ENCODE data around the gene GDA. TPM values are rescaled to one million over a fixed set of nuclear protein-coding genes. Genes with fewer than 3 reads are reported as not detected.

GDA gene
- total RNA-seq, 1 donor from 2014 or later, result 2.7 TPM

GRCh38 chr9:72165326-72165725, 16.1 kb downstream of the GDA start:
- H4K20me1 ChIP-seq (ENCODE audit: low read depth), result no peaks in the 10 kb centered on the region
- Mint-ChIP-seq H3K4me1 (peaks cover 2% of the 10 kb centered on the region), H3K27me3 (ENCODE audit: insufficient read depth, low read depth) (peaks cover 2% of the 10 kb centered on the region), H3K4me3 (no peak overlapping the region), H3K9me3 (peaks cover 1% of the 10 kb centered on the region), H3K36me3 (no peaks in the 10 kb centered on the region), H3K27ac (no peak overlapping the region)
- no peaks in the 10 kb centered on the region for H3K36me3 ChIP-seq
- H3F3A ChIP-seq (ENCODE audit: low read depth), result no peaks in the 10 kb centered on the region
- H3K27me3 ChIP-seq, result no peaks in the 10 kb centered on the region
- H3K9me3 ChIP-seq (ENCODE audit: low read depth), result no peaks in the 10 kb centered on the region
- no peaks in the 10 kb centered on the region for H3K79me2 ChIP-seq (ENCODE audit: low read depth)
- TF ChIP-seq EZH2 (IDR thresholded peaks at IDR 0.05) (no peak), EZH2phosphoT487 (IDR thresholded peaks at IDR 0.05) (no peak)
- TF ChIP-seq, protein P1, sequence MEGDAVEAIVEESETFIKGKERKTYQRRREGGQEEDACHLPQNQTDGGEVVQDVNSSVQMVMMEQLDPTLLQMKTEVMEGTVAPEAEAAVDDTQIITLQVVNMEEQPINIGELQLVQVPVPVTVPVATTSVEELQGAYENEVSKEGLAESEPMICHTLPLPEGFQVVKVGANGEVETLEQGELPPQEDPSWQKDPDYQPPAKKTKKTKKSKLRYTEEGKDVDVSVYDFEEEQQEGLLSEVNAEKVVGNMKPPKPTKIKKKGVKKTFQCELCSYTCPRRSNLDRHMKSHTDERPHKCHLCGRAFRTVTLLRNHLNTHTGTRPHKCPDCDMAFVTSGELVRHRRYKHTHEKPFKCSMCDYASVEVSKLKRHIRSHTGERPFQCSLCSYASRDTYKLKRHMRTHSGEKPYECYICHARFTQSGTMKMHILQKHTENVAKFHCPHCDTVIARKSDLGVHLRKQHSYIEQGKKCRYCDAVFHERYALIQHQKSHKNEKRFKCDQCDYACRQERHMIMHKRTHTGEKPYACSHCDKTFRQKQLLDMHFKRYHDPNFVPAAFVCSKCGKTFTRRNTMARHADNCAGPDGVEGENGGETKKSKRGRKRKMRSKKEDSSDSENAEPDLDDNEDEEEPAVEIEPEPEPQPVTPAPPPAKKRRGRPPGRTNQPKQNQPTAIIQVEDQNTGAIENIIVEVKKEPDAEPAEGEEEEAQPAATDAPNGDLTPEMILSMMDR (IDR thresholded peaks at IDR 0.05), result no peak
- peaks cover 9% of the 10 kb centered on the region for H3K4me1 ChIP-seq
- DNase-seq (ENCODE audit: low spot score), result no peak
- H3K27ac ChIP-seq, result no peak overlapping the region
- H3K4me2 ChIP-seq, result no peak overlapping the region
- H3K9ac ChIP-seq, result no peak overlapping the region
- H3K4me3 ChIP-seq, result no peak overlapping the region
- no peak overlapping the region for H2AFZ ChIP-seq (replicated peaks)

- Histone ChIP-seq H3K27me3 (no peaks in the 10 kb centered on the region), H3K9me3 (ENCODE audit: low read depth) (no peaks in the 10 kb centered on the region), H2AFZ (replicated peaks) (no peak overlapping the region), H4K20me1 (ENCODE audit: low read depth) (no peaks in the 10 kb centered on the region), H3K79me2 (ENCODE audit: low read depth) (no peaks in the 10 kb centered on the region), H3K4me1 (peaks cover 9% of the 10 kb centered on the region), H3K4me3 (no peak overlapping the region), H3K4me2 (no peak overlapping the region), H3K27ac (no peak overlapping the region), H3K36me3 (no peaks in the 10 kb centered on the region), H3K9ac (no peak overlapping the region), H3F3A (ENCODE audit: low read depth) (no peaks in the 10 kb centered on the region)
- peaks cover 2% of the 10 kb centered on the region for H3K4me1 Mint-ChIP-seq
- H3K9me3 Mint-ChIP-seq, result peaks cover 1% of the 10 kb centered on the region
- H3K36me3 Mint-ChIP-seq, result no peaks in the 10 kb centered on the region
- peaks cover 2% of the 10 kb centered on the region for H3K27me3 Mint-ChIP-seq (ENCODE audit: insufficient read depth, low read depth)
- no peak overlapping the region for H3K27ac Mint-ChIP-seq
- H3K4me3 Mint-ChIP-seq, result no peak overlapping the region
- DNase-seq (ENCODE audit: low spot score), result no peak
- TF ChIP-seq EZH2phosphoT487 (IDR thresholded peaks at IDR 0.05) (no peak), EZH2 (IDR thresholded peaks at IDR 0.05) (no peak)
- TF ChIP-seq, protein P1 (IDR thresholded peaks at IDR 0.05), result no peak
Measured at GRCh38 chr9:72165821-72166547, 16.7 kb downstream of the GDA start.

GRCh38 chr9:72168075-72168474, 18.8 kb downstream of the GDA start:
- DNase-seq (ENCODE audit: low spot score), result no peak
- TF ChIP-seq EZH2 (IDR thresholded peaks at IDR 0.05) (no peak), EZH2phosphoT487 (IDR thresholded peaks at IDR 0.05) (no peak)
- TF ChIP-seq, protein P1 (IDR thresholded peaks at IDR 0.05), result no peak
- H3K9me3 Mint-ChIP-seq, result peaks cover 1% of the 10 kb centered on the region
- no peaks in the 10 kb centered on the region for H3F3A ChIP-seq (ENCODE audit: low read depth)
- H3K36me3 Mint-ChIP-seq, result no peaks in the 10 kb centered on the region
- H3K4me3 ChIP-seq, result no peak overlapping the region
- no peaks in the 10 kb centered on the region for H4K20me1 ChIP-seq (ENCODE audit: low read depth)
- H3K4me2 ChIP-seq, result no peak overlapping the region
- no peaks in the 10 kb centered on the region for H3K27me3 Mint-ChIP-seq (ENCODE audit: insufficient read depth, low read depth)
- no peak overlapping the region for H3K4me3 Mint-ChIP-seq
- no peaks in the 10 kb centered on the region for H3K27me3 ChIP-seq
- H3K79me2 ChIP-seq (ENCODE audit: low read depth), result no peaks in the 10 kb centered on the region
- no peaks in the 10 kb centered on the region for H3K9me3 ChIP-seq (ENCODE audit: low read depth)
- no peak overlapping the region for H3K9ac ChIP-seq
- no peak overlapping the region for H3K27ac Mint-ChIP-seq
- no peaks in the 10 kb centered on the region for H3K36me3 ChIP-seq
- no peak overlapping the region for H2AFZ ChIP-seq (replicated peaks)
- H3K27ac ChIP-seq, result no peak overlapping the region
- peaks cover 9% of the 10 kb centered on the region for H3K4me1 ChIP-seq
- peaks cover 2% of the 10 kb centered on the region for H3K4me1 Mint-ChIP-seq

All from neural progenitor cell (in vitro differentiated cells).